Endothelial cell of umbilical vein (primary cell): ENCODE results near the gene C1QA.

Source experiments
- CTCF ChIP-seq, 2 donors: IDR thresholded peaks; 1 replicate in 1 of 2; 2 replicates in 1 of 2; pipeline ENCODE4 v1.5.1; 2011; ENCODE audit warnings: low read length in 2 of 2, mild to moderate bottlenecking in 2 of 2, moderate library complexity in 2 of 2, control low read depth in 1 of 2, inconsistent platforms in 1 of 2, low read depth in 1 of 2; ENCODE audit not compliant: insufficient read depth in 1 of 2; ENCODE audit errors: extremely low read depth in 1 of 2
- EZH2 ChIP-seq: IDR thresholded peaks from 2 replicates; pipeline ENCODE4 v1.6.1; 2012; ENCODE audit warnings: borderline replicate concordance, low read depth, mild to moderate bottlenecking, moderate library complexity, low read length, inconsistent platforms; ENCODE audit not compliant: severe bottlenecking
- FOS ChIP-seq: IDR thresholded peaks from 2 replicates; pipeline ENCODE4 v1.6.1; 2011; ENCODE audit warnings: mild to moderate bottlenecking, low read length, moderate library complexity, borderline replicate concordance; ENCODE audit not compliant: insufficient read depth
- GATA2 ChIP-seq: IDR thresholded peaks from 2 replicates; pipeline ENCODE4 v1.7.0; 2011; ENCODE audit warnings: low read depth, mild to moderate bottlenecking, moderate library complexity, mixed read lengths, low read length; ENCODE audit not compliant: insufficient read length, insufficient read depth
- JUN ChIP-seq: IDR thresholded peaks from 2 replicates; pipeline ENCODE4 v1.6.1; 2011; ENCODE audit warnings: borderline replicate concordance, low read depth; ENCODE audit not compliant: insufficient read length, insufficient read depth
- POLR2A ChIP-seq: IDR thresholded peaks from 2 replicates; pipeline ENCODE4 v1.6.1; 2012; ENCODE audit warnings: low read depth, mild to moderate bottlenecking, control low read depth, low read length
- POLR2AphosphoS5 ChIP-seq: IDR thresholded peaks from 2 replicates; pipeline ENCODE4 v1.6.1; 2012; ENCODE audit warnings: low read depth, mild to moderate bottlenecking, control low read depth, low read length, moderate library complexity; ENCODE audit not compliant: insufficient read depth

GRCh38 chr1:22666412-22666811 is 30.0 kb downstream of the C1QA start:
- TF ChIP-seq CTCF (IDR thresholded peaks at IDR 0.05; ENCODE audit: extremely low read depth in 1 of 2, insufficient read depth in 1 of 2, low read depth in 1 of 2, low read length in 2 of 2) = no peak
- no peak for TF ChIP-seq POLR2A
- no peak for TF ChIP-seq JUN
- no peak for TF ChIP-seq POLR2AphosphoS5
- no peak for TF ChIP-seq GATA2
- no peak for TF ChIP-seq FOS
- no peak for TF ChIP-seq EZH2
